Trophoblast cell (in vitro differentiated cells and primary cell): ENCODE measurements around the gene C19orf38.
A peak's percentile ranks its signal among the peaks of the same experiment; 100 is the strongest.
"Not testable (repeated sequence)": the region's sequence is repeated elsewhere in the genome, so short reads cannot be mapped to it uniquely, and the experiment has no call there.

Experiments
- DNase-seq, 2 donors: peaks; one replicate each; pipeline ENCODE4 v3.0.0-alpha.2; 2016
- H2AFZ ChIP-seq: 2 replicates; pipeline ENCODE4 v1.6.1; 2013; ENCODE audit warnings: low read length, moderate library complexity, mild to moderate bottlenecking; ENCODE audit not compliant: insufficient read depth, poor library complexity
- H2AK5ac ChIP-seq: 2 replicates; pipeline ENCODE4 v1.6.1; 2013; ENCODE audit warnings: mild to moderate bottlenecking, low read length
- H2BK120ac ChIP-seq: 2 replicates; pipeline ENCODE4 v1.6.1; 2013; ENCODE audit warnings: low read length, mild to moderate bottlenecking, moderate library complexity; ENCODE audit not compliant: insufficient read depth, poor library complexity
- H2BK12ac ChIP-seq: 2 replicates; pipeline ENCODE4 v1.6.1; 2013; ENCODE audit warnings: mild to moderate bottlenecking, low read length, moderate library complexity
- H2BK5ac ChIP-seq: 2 replicates; pipeline ENCODE4 v1.6.1; 2013; ENCODE audit warnings: low read length, low read depth, moderate library complexity, mild to moderate bottlenecking; ENCODE audit not compliant: poor library complexity
- H3K14ac ChIP-seq: 2 replicates; pipeline ENCODE4 v1.6.1; 2013; ENCODE audit warnings: mild to moderate bottlenecking, low read length
- H3K18ac ChIP-seq: 2 replicates; pipeline ENCODE4 v1.6.1; 2013; ENCODE audit warnings: mild to moderate bottlenecking, low read length
- H3K23ac ChIP-seq: 2 replicates; pipeline ENCODE4 v1.6.1; 2013; ENCODE audit warnings: low read length
- H3K27ac ChIP-seq: 2 replicates; pipeline ENCODE4 v1.5.1; 2013; ENCODE audit warnings: low read depth, mild to moderate bottlenecking, inconsistent platforms, low read length, moderate library complexity
- H3K27me3 ChIP-seq: 2 replicates; pipeline ENCODE4 v1.6.1; 2013; ENCODE audit warnings: inconsistent platforms, mild to moderate bottlenecking, low read length, moderate library complexity; ENCODE audit not compliant: insufficient read depth
- H3K36me3 ChIP-seq, 2 experiments: 1 replicate in 1 of 2; 2 replicates in 1 of 2; pipeline ENCODE4 v1.6.1; 2013; ENCODE audit warnings: low read length in 2 of 2, mild to moderate bottlenecking in 2 of 2, moderate library complexity in 1 of 2; ENCODE audit not compliant: insufficient read depth in 2 of 2, control insufficient read depth in 1 of 2
- H3K4ac ChIP-seq: 2 replicates; pipeline ENCODE4 v1.6.1; 2013; ENCODE audit warnings: low read depth, mild to moderate bottlenecking, low read length, moderate library complexity
- H3K4me1 ChIP-seq, 2 experiments: 1 replicate in 1 of 2; 2 replicates in 1 of 2; pipeline ENCODE4 v1.6.1; 2013; ENCODE audit warnings: low read length in 2 of 2, mild to moderate bottlenecking in 2 of 2, moderate library complexity in 1 of 2; ENCODE audit not compliant: insufficient read depth in 2 of 2, control insufficient read depth in 1 of 2
- H3K4me2 ChIP-seq: 2 replicates; pipeline ENCODE4 v1.6.1; 2013; ENCODE audit warnings: inconsistent platforms, mild to moderate bottlenecking, low read length, moderate library complexity
- H3K4me3 ChIP-seq: 2 replicates; pipeline ENCODE4 v1.5.1; 2013; ENCODE audit warnings: mild to moderate bottlenecking, low read depth, low read length, inconsistent platforms
- H3K79me1 ChIP-seq: one replicate; pipeline ENCODE4 v1.6.1; 2013; ENCODE audit warnings: low read length
- H3K79me2 ChIP-seq: 2 replicates; pipeline ENCODE4 v1.6.1; 2013; ENCODE audit warnings: low read length, mild to moderate bottlenecking; ENCODE audit not compliant: control insufficient read depth, insufficient read depth, poor library complexity
- H3K9ac ChIP-seq: 2 replicates; pipeline ENCODE4 v1.6.1; 2013; ENCODE audit warnings: mild to moderate bottlenecking, low read length
- H3K9me3 ChIP-seq: 2 replicates; pipeline ENCODE4 v1.6.1; 2013; ENCODE audit warnings: low read depth, mild to moderate bottlenecking, control low read depth, inconsistent platforms, low read length; ENCODE audit not compliant: insufficient read depth
- H4K12ac ChIP-seq: 2 replicates; pipeline ENCODE4 v1.6.1; 2013; ENCODE audit warnings: low read depth, mild to moderate bottlenecking, low read length, moderate library complexity
- H4K8ac ChIP-seq: 2 replicates; pipeline ENCODE4 v1.6.1; 2013; ENCODE audit warnings: low read depth, mild to moderate bottlenecking, low read length, moderate library complexity
- H4K91ac ChIP-seq: one replicate; pipeline ENCODE4 v1.6.1; 2013; ENCODE audit warnings: low read depth, mild to moderate bottlenecking, low read length, moderate library complexity
- WGBS: extraction: QIAGEN DNeasy Blood & Tissue Kit; methylation state at CpG from one replicate; pipeline ENCODE4 v1.1.7; 2013; ENCODE audit warnings: missing lambda C conversion rate; ENCODE audit not compliant: insufficient read length, insufficient coverage; ENCODE audit errors: extremely low coverage; 5-methylcytosine and 5-hydroxymethylcytosine counted together

C19orf38 gene

GRCh38 chr19:10872546-10873107, 24.4 kb downstream of the C19orf38 start:
- Histone ChIP-seq H4K8ac (peak overlapping the region; percentile 90), H3K9me3 (no peaks in the 10 kb centered on the region), H3K27me3 (no peaks in the 10 kb centered on the region), H2AK5ac (peak overlapping the region; percentile 84), H3K23ac (no peak overlapping the region), H2BK5ac (no peak overlapping the region), H3K14ac (peak overlapping the region; percentile 79), H3K27ac (no peak overlapping the region), H3K79me1 (peaks cover 10% of the 10 kb centered on the region), H3K9ac (peak overlapping the region; percentile 39), H4K91ac (peak overlapping the region; percentile 98), H3K36me3 (peaks cover 0 to 5% of the 10 kb centered on the region in 2 experiments), H3K18ac (peak overlapping the region; percentile 42), H3K4ac (peak overlapping the region; percentile 99), H3K4me1 (peaks cover 4 to 13% of the 10 kb centered on the region in 2 experiments), H3K79me2 (peaks cover 23% of the 10 kb centered on the region), H4K12ac (peak overlapping the region; percentile 43), H3K4me2 (peak overlapping the region; percentile 90), H3K4me3 (peak overlapping the region; percentile 99), H2BK120ac (peak overlapping the region; percentile 71), H2AFZ (peak overlapping the region; percentile 82), H2BK12ac (no peak overlapping the region)
- no peak for DNase-seq
- no CpG with 5 or more reads among the region's 16 CpGs for WGBS

- H4K8ac ChIP-seq, result no peak overlapping the region
- H2AK5ac ChIP-seq, result no peak overlapping the region
- peaks cover 24% of the 10 kb centered on the region for H3K79me2 ChIP-seq
- no peak overlapping the region for H4K12ac ChIP-seq
- H3K4me1 ChIP-seq, result peaks cover 7 to 16% of the 10 kb centered on the region in 2 experiments
- H2BK120ac ChIP-seq, result no peak overlapping the region
- no peak overlapping the region for H3K4me3 ChIP-seq
- no peaks in the 10 kb centered on the region for H3K9me3 ChIP-seq
- H4K91ac ChIP-seq, result no peak overlapping the region
- no peak overlapping the region for H3K4ac ChIP-seq
- H3K79me1 ChIP-seq, result peaks cover 10% of the 10 kb centered on the region
- no peak overlapping the region for H3K27ac ChIP-seq
- WGBS, result no CpG with 5 or more reads among the region's 1 CpG
- H2BK12ac ChIP-seq, result no peak overlapping the region
- H3K36me3 ChIP-seq, result peaks cover 0 to 5% of the 10 kb centered on the region in 2 experiments
- no peak overlapping the region for H2BK5ac ChIP-seq
- H3K9ac ChIP-seq, result no peak overlapping the region
- no peaks in the 10 kb centered on the region for H3K27me3 ChIP-seq
- H3K14ac ChIP-seq, result no peak overlapping the region
- H3K23ac ChIP-seq, result no peak overlapping the region
- H2AFZ ChIP-seq, result no peak overlapping the region
- H3K4me2 ChIP-seq, result no peak overlapping the region
- DNase-seq, result peak; percentile 68 to 83
- H3K18ac ChIP-seq, result no peak overlapping the region
Observed at GRCh38 chr19:10874024-10874423, 25.8 kb downstream of the C19orf38 start.

GRCh38 chr19:10876459-10877240, 28.4 kb downstream of the C19orf38 start:
- no peak for DNase-seq
- no peaks in the 10 kb centered on the region for H3K9me3 ChIP-seq
- H3K14ac ChIP-seq, result no peak overlapping the region
- no CpG with 5 or more reads among the region's 10 CpGs for WGBS
- H3K36me3 ChIP-seq, result peaks cover 0 to 5% of the 10 kb centered on the region in 2 experiments
- H2BK12ac ChIP-seq, result no peak overlapping the region
- H3K79me2 ChIP-seq, result peaks cover 35% of the 10 kb centered on the region
- peak overlapping the region; percentile 62 for H2AK5ac ChIP-seq
- H3K4me3 ChIP-seq, result no peak overlapping the region
- H3K9ac ChIP-seq, result no peak overlapping the region
- H3K79me1 ChIP-seq, result peaks cover 13% of the 10 kb centered on the region
- H3K23ac ChIP-seq, result no peak overlapping the region
- H4K8ac ChIP-seq, result no peak overlapping the region
- H2AFZ ChIP-seq, result no peak overlapping the region
- no peak overlapping the region for H3K27ac ChIP-seq
- H3K4ac ChIP-seq, result peak overlapping the region; percentile 58
- H4K91ac ChIP-seq, result peak overlapping the region; percentile 20
- no peaks in the 10 kb centered on the region for H3K27me3 ChIP-seq
- H3K4me2 ChIP-seq, result no peak overlapping the region
- H2BK120ac ChIP-seq, result no peak overlapping the region
- no peak overlapping the region for H4K12ac ChIP-seq
- H3K4me1 ChIP-seq, result peaks cover 28 to 38% of the 10 kb centered on the region in 2 experiments
- H3K18ac ChIP-seq, result no peak overlapping the region
- H2BK5ac ChIP-seq, result no peak overlapping the region

GRCh38 chr19:10877608-10878007, 29.4 kb downstream of the C19orf38 start:
- not testable (repeated sequence) for DNase-seq, H3K9ac ChIP-seq, H3K23ac ChIP-seq, H3K14ac ChIP-seq, H4K8ac ChIP-seq, H3K9me3 ChIP-seq, H3K4me3 ChIP-seq, H3K27me3 ChIP-seq, H3K36me3 ChIP-seq, H3K27ac ChIP-seq, H3K4me2 ChIP-seq, H2BK5ac ChIP-seq, H2BK120ac ChIP-seq, H3K18ac ChIP-seq, H2BK12ac ChIP-seq, H2AK5ac ChIP-seq, H2AFZ ChIP-seq, H4K91ac ChIP-seq, H4K12ac ChIP-seq
- peaks cover 36 to 46% of the 10 kb centered on the region in 2 experiments for H3K4me1 ChIP-seq
- WGBS, result no CpG with 5 or more reads among the region's 9 CpGs
- H3K79me2 ChIP-seq, result peaks cover 28% of the 10 kb centered on the region
- H3K4ac ChIP-seq, result peak overlapping the region; percentile 35
- peaks cover 14% of the 10 kb centered on the region for H3K79me1 ChIP-seq
